B cell (primary cell): ENCODE data around the gene TSHZ3. TPM values are rescaled to one million over a fixed set of nuclear protein-coding genes. Genes with fewer than 3 reads are reported as not detected.

Experiments
- ATAC-seq: fragments of 200-7000 bp; cut with Tn5 transposase; one replicate; pipeline ENCODE4 v1.10.0; 2021; ENCODE audit warnings: low read depth, mild to moderate bottlenecking, moderate number of reproducible peaks, moderate library complexity
- CTCF ChIA-PET: fragments of 350-600 bp; sonication (Branson Sonifier 250); formaldehyde crosslinking; loops from one replicate; lab custom pipeline; 2021; ENCODE audit warnings: antibody characterized with exemption, inconsistent platforms; lab: Charles Lee
- POLR2A ChIA-PET: fragments of 350-600 bp; sonication (Branson Sonifier 250); formaldehyde crosslinking; loops from one replicate; lab custom pipeline; 2021; ENCODE audit warnings: antibody characterized with exemption; lab: Charles Lee
- DNase-seq: peaks from one replicate; pipeline ENCODE4 v3.0.0; 2013
- H2AFZ ChIP-seq: 2 replicates; pipeline ENCODE4 v1.6.1; 2012; ENCODE audit warnings: mild to moderate bottlenecking, low read depth, low read length; ENCODE audit not compliant: insufficient read depth, poor library complexity, severe bottlenecking
- H3K27ac ChIP-seq, 2 donors: 1 replicate in 1 of 2; 2 replicates in 1 of 2; pipeline ENCODE4 v1.5.1; 2012 to 2013; ENCODE audit warnings: low read length in 2 of 2, mild to moderate bottlenecking in 2 of 2, moderate library complexity in 1 of 2
- H3K27me3 ChIP-seq, 4 experiments: fragments of 200-600 bp in 1 of 4; sonication (generic) in 1 of 4; replicated peaks in 1 of 4; 1 replicate in 2 of 4; 2 replicates in 2 of 4; pipeline versions ENCODE4 v1.6.1 to v1.7.0; 2013 to 2016; ENCODE audit warnings: low read length in 3 of 4, mild to moderate bottlenecking in 2 of 4, mixed read lengths in 1 of 4, moderate library complexity in 1 of 4; ENCODE audit not compliant: insufficient read depth in 4 of 4, control insufficient read depth in 3 of 4; ENCODE audit errors: control extremely low read depth in 1 of 4
- H3K36me3 ChIP-seq, 2 experiments: replicated peaks in 1 of 2; 1 replicate in 1 of 2; 2 replicates in 1 of 2; pipeline versions ENCODE4 v1.6.1 to v1.7.1; 2013; ENCODE audit warnings: low read length in 1 of 2; ENCODE audit not compliant: insufficient read depth in 2 of 2, control insufficient read depth in 1 of 2; ENCODE audit errors: control extremely low read depth in 1 of 2, extremely low read depth in 1 of 2
- H3K4me1 ChIP-seq, 2 donors: fragments of 200-600 bp in 1 of 2; sonication (generic) in 1 of 2; 1 replicate in 1 of 2; 2 replicates in 1 of 2; pipeline versions ENCODE4 v1.5.1 to v1.6.1; 2013 to 2017; ENCODE audit warnings: low read length in 2 of 2; ENCODE audit not compliant: control insufficient read depth in 2 of 2, insufficient read depth in 2 of 2
- H3K4me2 ChIP-seq: replicated peaks from 2 replicates; pipeline ENCODE3; 2012; ENCODE audit warnings: mild to moderate bottlenecking, low read depth, low read length; ENCODE audit not compliant: poor library complexity, severe bottlenecking
- H3K4me3 ChIP-seq, 5 experiments: fragments of 200-600 bp in 1 of 5; sonication (generic) in 1 of 5; 1 replicate in 3 of 5; 2 replicates in 2 of 5; pipeline versions ENCODE4 v1.5.1 to v1.7.0; 2011 to 2016; ENCODE audit warnings: low read length in 4 of 5, mild to moderate bottlenecking in 4 of 5, low read depth in 2 of 5, control low read depth in 1 of 5, moderate library complexity in 1 of 5; ENCODE audit not compliant: insufficient read depth in 1 of 5; ENCODE audit errors: control extremely low read depth in 1 of 5, extremely low read depth in 1 of 5
- H3K79me2 ChIP-seq: fragments of 200-600 bp; sonication (generic); one replicate; pipeline ENCODE4 v1.6.0; 2016; ENCODE audit warnings: low read length; ENCODE audit not compliant: control insufficient read depth, insufficient read depth
- H3K9ac ChIP-seq: fragments of 200-600 bp; sonication (generic); 2 replicates; pipeline ENCODE4 v1.6.1; 2017; ENCODE audit warnings: mild to moderate bottlenecking, low read length, moderate library complexity
- H3K9me3 ChIP-seq, 3 donors: one replicate each; pipeline versions ENCODE4 v1.6.1 to v1.7.1; 2013; ENCODE audit warnings: low read length in 2 of 3; ENCODE audit not compliant: control insufficient read depth in 2 of 3, insufficient read depth in 1 of 3; ENCODE audit errors: control extremely low read depth in 1 of 3
- H4K20me1 ChIP-seq: 2 replicates; pipeline ENCODE4 v1.6.0; 2012; ENCODE audit warnings: mild to moderate bottlenecking, low read length; ENCODE audit not compliant: insufficient read depth, control insufficient read depth, poor library complexity, severe bottlenecking
- H3K27ac Mint-ChIP-seq: one replicate; pipeline ENCODE4 v1.8.0; 2021; ENCODE audit warnings: mixed read lengths
- H3K27me3 Mint-ChIP-seq: one replicate; pipeline ENCODE4 v1.8.0; 2021; ENCODE audit warnings: mixed read lengths
- H3K4me1 Mint-ChIP-seq: one replicate; pipeline ENCODE4 v1.8.0; 2021; ENCODE audit warnings: mixed read lengths
- H3K4me3 Mint-ChIP-seq: one replicate; pipeline ENCODE4 v1.8.0; 2021; ENCODE audit warnings: mixed read lengths
- H3K9me3 Mint-ChIP-seq: one replicate; pipeline ENCODE4 v1.8.0; 2022; ENCODE audit warnings: mixed read lengths; ENCODE audit not compliant: insufficient read depth
- CTCF ChIP-seq: fragments of 200-600 bp; IDR thresholded peaks from one replicate; pipeline ENCODE4 v1.8.0; 2022; ENCODE audit warnings: antibody characterized with exemption, mild to moderate bottlenecking
- EZH2 ChIP-seq: IDR thresholded peaks from 2 replicates; pipeline ENCODE4 v1.6.1; 2012; ENCODE audit warnings: borderline replicate concordance, low read depth, mild to moderate bottlenecking, moderate library complexity, low read length; ENCODE audit not compliant: insufficient read depth, poor library complexity, severe bottlenecking
- WGBS: methylation state at CpG from one replicate; pipeline ENCODE4 v1.1.5; 2013; ENCODE audit warnings: missing lambda C conversion rate; ENCODE audit not compliant: insufficient coverage; 5-methylcytosine and 5-hydroxymethylcytosine counted together
- intact Hi-C: fragments of 100-400 bp; cut with micrococcal nuclease; formaldehyde crosslinking; loops from one replicate; pipeline ENCODE4 v1.10.0; 2022
- polyA plus RNA-seq: library from polyadenylated mRNA; depleted of rRNA; stranded (reverse); fragments of >200 nt; gene quantifications from 2 replicates; pipeline ENCODE4 v1.2.3, GENCODE V29; 2012
- total RNA-seq, 2 donors: library from RNA; stranded (reverse); fragments of 120-200 nt in 1 of 2; gene quantifications; 1 replicate in 1 of 2; 2 replicates in 1 of 2; pipeline versions ENCODE4 v1.2.3 to v1.2.4, GENCODE V29; 2013 to 2022

Gene TSHZ3
- total and polyA plus RNA-seq, 2 donors (not counting 1 experiment from before 2014, with no cell fraction given), result 0.03 to 0.34 TPM

GRCh38 chr19:31351855-31352195 lies 2.6 kb upstream of the TSHZ3 start:
- no peak for TF ChIP-seq EZH2
- TF ChIP-seq CTCF, result no peak
- intact Hi-C loops, result no loop called here
- H3K4me2 ChIP-seq, result peak overlapping the region; percentile 84
- H3K79me2 ChIP-seq, result no peaks in the 10 kb centered on the region
- H3K9me3 ChIP-seq, result peaks cover 0 to 36% (median 0%) of the 10 kb centered on the region in 3 donors
- peak overlapping the region; percentile 68 for H2AFZ ChIP-seq
- H3K36me3 ChIP-seq, result no peaks in the 10 kb centered on the region
- no peaks in the 10 kb centered on the region for H3K9me3 Mint-ChIP-seq
- H3K4me1 Mint-ChIP-seq, result peaks cover 16% of the 10 kb centered on the region
- no peak overlapping the region for H3K27ac ChIP-seq
- no peak overlapping the region for H3K9ac ChIP-seq
- peaks cover 5 to 30% of the 10 kb centered on the region in 2 donors for H3K4me1 ChIP-seq
- ChIA-PET CTCF (no interaction called here), POLR2A (no interaction called here)
- DNase-seq (no peak), ATAC-seq (no peak)
- peaks cover 0 to 64% (median 47%) of the 10 kb centered on the region in 4 experiments for H3K27me3 ChIP-seq
- H4K20me1 ChIP-seq, result no peaks in the 10 kb centered on the region
- 13% methylated on average over 26 of the region's 29 CpGs for WGBS
- peak overlapping the region in 1 of 5 experiments; percentile 58 for H3K4me3 ChIP-seq
- peaks cover 61% of the 10 kb centered on the region for H3K27me3 Mint-ChIP-seq
- peak overlapping the region; percentile 82 for H3K4me3 Mint-ChIP-seq
- H3K27ac Mint-ChIP-seq, result no peak overlapping the region

- Mint-ChIP-seq H3K9me3 (no peaks in the 10 kb centered on the region), H3K4me1 (peaks cover 16% of the 10 kb centered on the region), H3K4me3 (peak overlapping the region; percentile 82), H3K27ac (no peak overlapping the region), H3K27me3 (peaks cover 59% of the 10 kb centered on the region)
- Histone ChIP-seq H2AFZ (peak overlapping the region; percentile 68), H3K9me3 (peaks cover 0 to 35% (median 0%) of the 10 kb centered on the region in 3 donors), H3K36me3 (no peaks in the 10 kb centered on the region), H3K27ac (no peak overlapping the region), H3K4me3 (peak overlapping the region in 4 of 5 experiments; percentile 43 to 58 (median 50)), H3K27me3 (peaks cover 0 to 66% (median 44%) of the 10 kb centered on the region in 4 experiments), H3K79me2 (no peaks in the 10 kb centered on the region), H3K4me1 (peaks cover 5 to 25% of the 10 kb centered on the region in 2 donors), H3K4me2 (peak overlapping the region; percentile 84), H4K20me1 (no peaks in the 10 kb centered on the region), H3K9ac (peak overlapping the region; percentile 54)
- POLR2A ChIA-PET, result no interaction called here
- intact Hi-C loops, result no loop called here
- WGBS, result 4% methylated on average over 72 of the region's 72 CpGs
- CTCF ChIA-PET, result no interaction called here
- no peak for ATAC-seq
- DNase-seq, result peak; percentile 14
- TF ChIP-seq EZH2, result no peak
- TF ChIP-seq CTCF, result no peak
Observed at GRCh38 chr19:31351056-31351854, 2.0 kb upstream of the TSHZ3 start.
